HG02763 (cell line): ENCODE results near the gene STAT5B.
"Not testable (repeated sequence)": the region's sequence is repeated elsewhere in the genome, so short reads cannot be mapped to it uniquely, and the experiment has no call there.

Source experiments
- ATAC-seq: cut with Tn5 transposase; IDR thresholded peaks from one replicate; pipeline ENCODE4 v1.9.1; 2021; ENCODE audit warnings: mild to moderate bottlenecking, moderate library complexity; ENCODE audit not compliant: unreplicated experiment

Gene STAT5B

DNA sequence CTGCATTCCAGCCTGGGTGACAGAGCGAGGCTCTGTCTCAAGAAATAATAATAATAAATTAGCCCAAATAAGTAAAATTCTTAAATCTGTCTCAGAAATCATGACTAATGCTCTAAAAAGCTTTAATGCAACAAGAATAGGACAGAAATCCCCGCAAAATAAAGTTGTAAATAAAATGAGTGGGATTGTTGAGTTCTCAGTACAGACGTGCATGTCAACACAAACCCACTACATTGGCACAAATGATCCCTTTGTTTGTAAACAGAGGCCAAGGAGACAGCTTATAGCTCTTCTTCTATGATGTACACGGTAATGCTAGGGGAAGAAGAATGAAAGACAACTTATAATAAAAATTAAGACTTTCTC is 6.0 kb downstream of the STAT5B start:
- no peak for ATAC-seq

DNA sequence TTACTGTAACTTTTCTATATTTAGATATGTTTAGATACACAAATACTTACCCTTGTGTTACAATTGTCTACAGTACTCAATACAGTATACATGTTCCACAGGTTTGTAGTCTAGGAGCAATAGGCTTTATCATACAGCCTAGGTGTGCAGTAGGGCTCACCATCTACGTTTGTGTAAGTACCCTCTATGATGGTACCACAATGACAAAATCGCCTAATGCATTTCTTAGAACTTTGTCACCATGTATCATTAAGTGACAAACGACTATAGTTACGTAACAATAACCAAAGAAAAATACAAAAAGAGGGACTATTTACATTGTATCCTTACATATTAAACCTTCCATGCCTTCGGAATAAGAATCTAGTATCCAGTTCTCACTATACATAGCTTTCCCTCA is 8.0 kb downstream of the STAT5B start:
- ATAC-seq = no peak

DNA sequence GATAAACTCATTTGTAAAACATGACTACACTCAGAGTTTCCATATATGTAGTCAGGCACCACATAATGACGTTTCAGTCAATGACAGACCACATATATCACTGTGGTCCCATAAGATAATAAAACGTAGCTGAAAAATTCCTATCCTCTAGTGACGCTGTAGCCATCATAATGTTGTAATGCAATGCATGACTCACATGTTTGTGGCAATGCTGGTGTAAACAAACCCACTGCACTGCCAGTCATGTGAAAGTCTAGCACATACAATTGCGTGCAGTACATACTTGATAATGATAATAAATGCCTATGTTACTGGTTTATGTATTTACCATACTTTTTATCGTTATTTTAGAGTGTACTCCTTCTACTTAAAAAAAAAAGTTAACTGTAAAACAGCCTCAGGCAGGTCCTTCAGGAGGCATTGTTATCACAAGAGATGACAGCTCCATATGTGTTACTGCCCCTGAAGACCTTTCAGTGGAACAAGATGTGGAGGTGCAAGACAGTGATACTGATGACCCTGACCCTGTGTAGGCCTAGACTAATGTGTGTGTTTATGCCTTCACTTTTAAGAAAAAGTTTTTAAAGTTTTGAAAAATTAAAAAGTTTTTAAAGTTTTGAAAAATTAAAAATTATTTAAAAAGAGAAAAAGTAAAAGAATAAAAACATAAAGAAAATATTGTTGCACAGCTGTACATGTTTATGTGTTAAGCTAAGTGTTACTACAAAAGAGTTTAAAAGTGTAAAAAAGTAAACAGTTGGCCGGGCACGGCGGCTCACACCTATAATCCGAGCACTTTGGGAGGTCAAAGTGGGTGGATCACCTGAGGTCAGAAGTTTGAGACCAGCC is 9.0 kb downstream of the STAT5B start:
- no peak for ATAC-seq

DNA sequence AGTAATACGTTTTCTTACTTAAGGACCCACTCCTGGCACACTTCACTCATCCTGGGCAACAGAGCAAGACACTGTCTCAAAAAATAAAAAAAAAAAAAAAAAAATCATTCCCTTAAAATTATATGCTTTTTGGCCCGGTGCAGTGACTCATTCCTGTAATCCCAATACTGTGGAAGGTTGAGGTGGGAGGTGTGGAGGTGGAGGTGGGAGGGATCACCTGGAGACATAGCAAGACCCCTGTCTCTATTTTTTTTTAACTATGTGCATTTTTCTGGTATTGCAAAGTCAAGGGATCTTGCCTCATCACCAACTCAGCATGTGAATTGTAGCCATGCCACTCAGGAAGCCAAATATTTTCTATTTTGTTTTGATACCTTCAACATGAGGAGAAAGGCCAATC is 9.7 kb downstream of the STAT5B start:
- ATAC-seq = no peak

DNA sequence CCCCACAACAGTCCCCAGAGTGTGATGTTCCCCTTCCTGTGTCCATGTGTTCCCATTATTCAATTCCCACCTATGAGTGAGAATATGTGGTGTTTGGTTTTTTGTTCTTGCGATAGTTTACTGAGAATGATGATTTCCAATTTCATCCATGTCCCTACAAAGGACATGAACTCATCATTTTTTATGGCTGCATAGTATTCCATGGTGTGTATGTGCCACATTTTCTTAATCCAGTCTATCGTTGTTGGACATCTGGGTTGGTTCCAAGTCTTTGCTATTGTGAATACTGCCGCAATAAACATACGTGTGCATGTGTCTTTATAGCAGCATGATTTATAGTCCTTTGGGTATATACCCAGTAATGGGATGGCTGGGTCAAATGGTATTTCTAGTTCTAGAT is 11.8 kb downstream of the STAT5B start:
- not testable (repeated sequence) for ATAC-seq

DNA sequence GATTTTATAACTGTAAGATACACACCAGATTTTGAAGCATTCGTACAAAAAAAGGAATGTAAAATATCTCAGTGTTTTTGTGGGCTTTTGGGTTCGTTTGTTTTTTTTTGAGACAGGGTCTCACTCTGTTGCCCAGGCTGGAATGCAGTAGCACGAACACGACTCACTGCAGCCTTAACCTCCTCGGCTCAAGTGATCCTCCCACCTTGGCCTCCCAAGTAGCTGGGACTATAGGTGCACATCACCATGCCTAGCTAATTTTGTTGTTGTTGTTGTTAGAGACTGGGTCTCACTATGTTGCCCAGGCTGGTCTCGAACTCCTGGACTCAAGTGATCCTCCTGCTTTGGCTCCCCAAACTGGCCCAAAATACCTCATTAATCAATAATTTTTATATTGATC is 15.9 kb downstream of the STAT5B start:
- no peak for ATAC-seq

DNA sequence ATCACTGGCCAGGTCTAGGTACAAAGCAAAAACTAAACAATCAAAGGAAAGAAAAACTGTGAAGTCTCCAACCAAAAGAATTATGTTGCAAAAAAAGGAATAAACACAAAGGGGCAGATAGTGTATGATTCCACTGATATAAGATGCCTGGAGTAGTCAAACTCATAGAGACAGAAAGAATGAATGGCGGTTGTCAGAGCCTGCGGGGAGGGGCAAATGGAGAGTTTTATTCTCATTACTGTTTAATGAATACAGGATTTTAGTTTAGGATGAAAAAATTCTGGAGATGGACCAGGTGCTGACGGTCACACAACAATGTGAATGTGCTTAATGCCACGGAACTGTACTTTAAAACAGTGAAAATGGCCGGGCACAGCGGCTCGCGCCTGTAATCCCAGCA is 20.7 kb downstream of the STAT5B start:
- no peak for ATAC-seq

DNA sequence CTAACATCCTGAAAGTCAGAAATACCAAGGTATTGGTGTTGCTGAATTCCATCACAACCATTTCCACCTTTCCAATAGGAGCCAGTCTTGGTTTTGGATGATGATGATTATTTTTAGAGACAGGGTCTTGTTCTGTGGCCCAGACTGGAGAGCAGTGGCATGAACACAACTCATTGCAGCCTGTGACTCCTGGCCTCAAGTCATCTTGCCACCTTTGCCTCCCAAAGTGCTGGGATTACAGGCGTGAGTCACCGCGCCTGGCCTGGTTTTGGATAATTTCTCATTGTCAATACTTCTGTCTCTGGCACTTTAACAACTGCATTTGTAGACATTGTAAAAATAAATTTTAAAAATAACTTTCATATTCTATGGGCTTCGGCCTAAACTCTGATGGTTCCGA is 22.6 kb downstream of the STAT5B start:
- ATAC-seq = no peak

DNA sequence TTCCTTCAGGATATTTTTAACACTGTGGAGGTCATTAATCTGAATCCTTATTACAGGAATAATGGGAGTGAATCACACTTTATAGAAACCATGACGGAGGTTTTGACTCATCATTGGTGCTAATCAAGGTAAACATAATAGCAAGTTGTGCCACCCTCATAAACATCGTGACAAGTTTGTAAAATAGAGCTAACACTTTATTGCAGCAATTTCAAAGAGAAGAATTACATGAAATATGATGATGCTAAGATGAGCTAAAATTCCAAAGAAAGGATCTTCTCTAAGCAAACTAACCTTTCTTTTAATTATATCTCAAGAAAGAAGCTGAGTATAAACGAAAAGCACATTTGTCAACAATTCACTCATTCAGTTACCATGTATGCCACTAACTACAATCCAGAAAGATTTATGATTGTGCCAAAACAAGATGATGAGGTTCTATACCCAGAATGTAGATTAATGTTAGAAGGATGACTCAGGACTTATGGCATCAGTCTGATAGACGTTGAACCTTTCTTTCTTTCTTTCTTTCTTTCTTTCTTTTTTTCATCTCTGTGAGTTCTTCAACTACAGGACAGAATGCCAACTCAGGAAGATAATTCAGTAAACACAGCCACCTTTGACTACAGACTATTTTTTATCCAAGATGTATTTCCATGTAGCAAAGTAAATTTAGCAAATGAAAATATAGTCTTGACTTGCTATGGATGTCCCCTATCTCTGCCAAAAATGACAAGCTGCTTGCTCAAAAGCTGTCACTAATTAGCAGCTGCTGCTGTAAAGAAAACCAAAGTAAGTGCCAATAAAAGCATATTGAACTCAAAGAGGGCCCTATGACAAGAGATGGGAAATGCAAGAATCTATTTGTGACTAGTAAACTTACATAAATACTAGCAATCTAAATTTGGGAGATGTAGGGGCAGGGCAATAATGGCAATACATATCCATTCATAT is 23.3 kb downstream of the STAT5B start:
- ATAC-seq = no peak

DNA sequence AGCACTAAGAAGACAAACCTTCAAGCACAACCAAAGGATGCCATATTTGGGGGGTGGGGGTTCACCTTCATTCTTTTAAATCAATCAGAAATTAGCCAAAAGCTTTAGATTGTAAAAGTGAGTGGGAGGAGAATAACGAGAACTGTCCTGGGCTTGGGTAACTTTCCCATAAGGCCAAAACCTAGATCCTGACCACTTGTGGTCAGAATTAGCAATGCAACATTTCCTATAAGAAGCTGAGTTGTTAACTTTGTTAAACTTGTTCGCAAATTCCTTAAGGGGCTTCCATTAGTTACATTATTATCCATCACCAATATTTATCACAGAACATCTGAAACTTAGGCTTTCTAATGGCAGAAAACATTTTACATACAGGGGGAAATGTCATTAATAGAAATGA is 25.1 kb downstream of the STAT5B start:
- no peak for ATAC-seq

DNA sequence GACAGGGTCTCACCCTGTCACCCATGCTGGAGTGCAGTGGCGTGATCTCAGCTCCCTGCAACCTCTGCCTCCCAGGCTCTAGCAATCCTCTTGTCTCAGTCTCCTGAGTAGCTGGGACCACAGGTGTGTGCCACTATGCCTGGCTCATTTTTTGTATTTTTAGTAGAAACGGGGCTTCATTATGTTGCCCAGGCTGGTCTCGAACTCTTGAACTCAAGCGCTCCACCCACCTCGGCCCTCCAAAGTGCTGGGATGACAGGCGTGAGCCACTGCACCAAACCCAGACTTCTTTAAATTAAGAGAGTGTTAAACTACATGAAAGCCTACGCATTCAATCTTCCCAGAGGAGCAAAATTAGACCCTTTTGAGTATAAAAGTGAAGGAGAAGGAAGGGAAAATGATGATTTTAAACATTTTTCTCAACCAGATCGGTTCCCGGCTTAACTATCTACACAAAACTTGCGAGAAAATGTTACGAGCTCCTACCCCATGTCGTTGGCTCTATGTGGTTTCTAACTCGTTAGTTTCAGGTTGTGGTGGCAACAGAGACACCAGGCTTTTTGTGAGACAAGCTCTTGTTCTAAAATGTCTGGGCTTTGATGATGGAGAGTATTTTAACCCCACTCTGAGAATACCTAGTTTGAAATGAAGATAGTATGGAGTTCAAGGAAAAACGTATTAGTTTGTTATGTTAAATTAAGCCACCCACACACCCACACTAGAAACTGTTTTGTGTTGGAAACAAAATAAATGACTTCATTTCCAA is 26.3 kb downstream of the STAT5B start:
- ATAC-seq = no peak

DNA sequence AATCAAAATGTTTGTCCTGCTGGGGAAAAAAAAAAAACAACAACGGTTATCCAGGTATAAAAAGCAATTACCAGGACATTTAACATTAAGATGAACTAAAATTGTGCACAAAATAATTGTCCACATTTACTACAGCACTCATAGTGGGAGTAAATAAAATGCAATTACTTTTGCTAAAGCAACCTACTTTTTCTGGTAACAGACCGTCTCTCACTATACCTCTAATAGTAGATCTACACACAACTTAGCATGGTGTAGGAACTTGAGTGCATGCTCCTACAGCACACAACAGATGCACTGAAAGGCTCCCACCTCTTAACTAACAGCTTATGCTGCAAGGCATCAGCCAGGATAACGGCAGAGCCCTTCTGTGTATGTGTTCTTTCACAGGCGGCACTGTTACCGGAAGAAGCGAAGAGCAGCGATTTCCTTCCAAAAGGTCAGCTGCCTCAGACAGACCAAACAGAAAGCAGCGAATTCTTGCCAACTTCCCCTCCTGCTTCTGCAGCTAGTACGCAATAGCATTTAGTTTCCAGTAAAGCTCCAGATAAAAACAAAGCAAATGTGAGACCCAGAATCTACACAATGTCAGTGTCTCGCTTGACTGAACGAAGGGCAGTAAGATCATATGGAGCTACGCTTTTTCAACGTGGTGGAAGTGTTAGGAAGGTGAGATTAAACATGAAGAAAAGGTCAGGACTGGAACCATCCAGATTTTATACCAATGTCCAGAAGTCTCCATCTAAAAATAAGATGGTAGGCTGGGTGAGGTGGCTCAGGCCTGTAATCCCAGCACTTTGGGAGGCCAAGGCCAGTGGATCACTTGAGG is 27.6 kb downstream of the STAT5B start:
- ATAC-seq = peak; percentile 64

DNA sequence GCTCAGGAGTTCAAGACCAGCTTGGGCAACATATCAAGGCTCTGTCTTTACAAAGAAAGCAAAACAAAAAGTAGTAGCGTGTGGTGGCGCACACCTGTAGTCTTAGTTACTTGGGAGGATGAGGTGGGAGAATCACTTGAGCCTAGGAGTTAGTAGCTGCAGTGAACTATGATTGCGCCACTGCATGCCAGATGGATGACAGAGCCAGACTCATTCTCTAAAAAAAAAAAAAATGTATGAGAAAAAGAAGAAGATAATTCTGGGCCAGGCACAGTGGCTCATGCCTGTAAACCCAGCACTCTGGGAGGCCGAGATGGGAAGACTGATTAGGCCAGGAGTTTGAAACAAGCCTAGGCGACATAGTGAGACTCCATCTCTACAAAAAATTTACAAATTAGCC is 28.5 kb downstream of the STAT5B start:
- ATAC-seq = no peak

DNA sequence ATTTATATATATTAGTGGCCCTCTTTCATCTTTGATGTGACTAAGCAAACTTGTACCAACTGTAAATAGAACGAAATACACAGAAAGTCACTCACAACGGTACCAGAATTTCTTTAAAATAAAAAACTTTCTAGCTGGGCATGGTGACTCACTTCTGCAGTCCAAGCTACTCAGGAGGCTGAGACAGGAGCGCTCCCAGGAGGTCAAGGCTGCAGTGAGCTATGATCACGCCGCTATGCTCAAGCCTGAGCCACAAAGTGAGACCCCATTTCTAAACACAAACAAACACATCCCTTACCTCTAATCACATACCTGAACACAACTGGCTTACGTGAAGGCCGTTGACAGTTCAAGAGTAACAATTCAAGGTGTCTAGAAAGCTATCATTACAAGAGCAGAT is 29.7 kb downstream of the STAT5B start:
- ATAC-seq = no peak

DNA sequence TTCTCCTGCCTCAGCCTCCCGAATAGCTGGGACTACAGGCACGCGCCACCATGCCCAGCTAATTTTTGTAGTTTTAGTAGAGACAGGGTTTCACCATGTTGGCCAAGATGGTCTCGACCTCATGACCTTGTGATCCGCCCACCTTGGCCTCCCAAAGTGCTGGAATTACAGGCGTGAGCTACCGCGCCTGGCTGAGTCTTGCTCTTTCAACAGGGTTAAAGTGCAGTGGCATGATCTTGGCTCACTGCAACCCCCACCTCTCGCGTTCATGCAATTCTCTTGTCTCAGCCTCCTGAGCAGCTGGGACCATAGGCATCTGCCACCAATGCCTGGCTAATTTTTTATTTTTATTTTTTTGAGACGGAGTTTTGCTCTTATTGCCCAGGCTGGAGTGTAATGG is 31.0 kb downstream of the STAT5B start:
- not testable (repeated sequence) for ATAC-seq

DNA sequence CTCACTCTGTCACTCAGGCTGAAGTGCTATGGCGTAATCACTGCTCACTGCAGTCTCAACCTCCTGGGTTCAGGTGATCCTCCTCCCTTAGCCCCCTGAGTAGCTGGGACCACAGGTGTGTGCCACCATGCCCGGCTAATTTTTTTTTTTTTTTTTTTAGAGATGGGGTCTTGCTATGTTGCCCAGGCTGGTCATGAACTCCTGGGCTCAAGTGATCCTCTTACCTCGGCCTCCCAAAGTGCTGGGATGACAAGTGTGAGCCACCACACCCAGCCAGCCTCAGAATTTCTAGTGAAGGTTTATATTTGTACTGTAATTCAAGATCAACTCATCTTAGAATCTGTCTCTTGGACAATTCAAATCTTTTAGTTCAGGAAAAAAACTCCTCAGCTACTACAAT is 32.1 kb downstream of the STAT5B start:
- ATAC-seq = not testable (repeated sequence)

DNA sequence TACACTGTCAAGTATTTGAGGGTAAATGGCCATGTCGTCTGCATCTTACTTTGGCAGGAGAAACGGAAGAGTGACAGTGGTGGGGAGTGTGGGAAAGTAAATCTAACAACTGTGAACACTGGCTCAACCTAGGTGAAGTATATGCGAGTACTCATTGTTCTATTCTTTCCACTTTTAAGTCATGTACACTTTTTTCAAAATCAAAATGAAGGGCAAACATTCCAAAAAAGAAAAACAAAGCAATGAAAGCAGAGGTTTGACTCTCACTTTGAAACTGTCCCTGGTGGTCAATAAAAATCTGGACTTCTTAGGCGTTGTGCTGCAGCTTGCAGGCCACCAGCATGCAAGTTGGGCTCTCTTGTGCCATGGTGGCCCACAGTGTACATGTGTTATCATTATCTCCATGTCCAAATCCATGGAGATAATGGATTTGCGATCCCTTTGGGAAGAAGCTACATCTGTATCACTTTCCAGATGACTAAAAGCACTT is 32.7 kb downstream of the STAT5B start:
- no peak for ATAC-seq

DNA sequence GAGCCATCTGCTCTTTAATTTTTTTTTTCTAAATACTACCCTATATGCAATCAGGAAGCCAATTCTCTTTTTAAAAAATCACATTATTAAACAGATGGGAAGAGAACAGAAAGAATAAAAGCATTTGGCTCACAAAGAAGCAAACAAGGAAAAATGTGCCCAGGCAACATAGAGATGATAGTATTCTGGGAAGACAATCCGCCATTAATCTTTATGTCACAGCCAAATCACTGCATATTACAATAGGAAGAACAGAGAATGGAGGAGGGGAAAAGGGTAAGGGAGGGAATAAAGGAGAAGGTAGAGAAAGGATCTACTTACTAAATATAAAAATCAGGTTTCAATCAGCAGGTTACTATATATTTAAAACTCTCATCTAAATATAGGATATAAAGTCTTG is 34.3 kb downstream of the STAT5B start:
- ATAC-seq = no peak

DNA sequence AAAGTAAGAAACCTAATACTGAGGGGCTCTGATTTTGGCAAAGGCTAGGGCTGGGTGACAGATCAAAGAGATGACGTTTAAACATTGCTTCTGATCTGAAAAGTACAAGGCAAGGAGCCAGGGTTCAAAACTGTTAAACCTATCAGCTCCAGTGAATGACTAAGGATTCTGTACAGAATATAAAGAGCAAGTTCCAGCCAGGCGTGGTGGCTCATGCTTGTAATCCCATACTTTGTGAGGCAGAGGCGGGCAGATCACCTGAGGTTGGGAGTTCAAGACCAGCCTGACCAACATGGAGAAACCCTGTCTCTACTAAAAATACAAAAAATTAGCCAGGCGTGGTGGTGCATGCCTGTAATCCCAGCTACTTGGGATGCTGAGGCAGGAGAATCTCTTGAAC is 35.3 kb downstream of the STAT5B start:
- not testable (repeated sequence) for ATAC-seq

DNA sequence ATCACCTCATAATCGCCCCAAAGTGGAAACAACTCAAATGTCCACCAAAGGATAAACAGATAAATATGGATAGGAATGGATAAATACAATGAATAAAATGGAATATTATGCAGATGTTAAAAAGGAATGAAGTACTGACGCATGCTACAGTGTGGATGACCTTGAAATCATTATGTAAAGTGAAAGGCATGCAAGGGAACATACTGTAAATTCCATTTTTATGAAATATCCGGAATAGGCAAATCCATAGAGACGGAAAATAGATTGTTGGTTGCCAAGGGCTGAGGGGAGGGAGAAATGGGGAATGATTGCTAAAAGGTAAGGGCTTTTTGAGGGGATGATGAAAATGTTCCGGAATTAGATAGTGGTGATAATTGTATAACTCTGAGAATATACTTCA is 36.0 kb downstream of the STAT5B start:
- ATAC-seq = no peak
